Activated CD4-positive, alpha-beta T cell treated with anti-CD3 and anti-CD28 coated beads for 48 hours (primary cell): ENCODE results near the gene ARSK.

Experiments used
- DNase-seq: peaks from one replicate; pipeline ENCODE4 v3.0.0-alpha.2; 2020

ARSK gene

DNA sequence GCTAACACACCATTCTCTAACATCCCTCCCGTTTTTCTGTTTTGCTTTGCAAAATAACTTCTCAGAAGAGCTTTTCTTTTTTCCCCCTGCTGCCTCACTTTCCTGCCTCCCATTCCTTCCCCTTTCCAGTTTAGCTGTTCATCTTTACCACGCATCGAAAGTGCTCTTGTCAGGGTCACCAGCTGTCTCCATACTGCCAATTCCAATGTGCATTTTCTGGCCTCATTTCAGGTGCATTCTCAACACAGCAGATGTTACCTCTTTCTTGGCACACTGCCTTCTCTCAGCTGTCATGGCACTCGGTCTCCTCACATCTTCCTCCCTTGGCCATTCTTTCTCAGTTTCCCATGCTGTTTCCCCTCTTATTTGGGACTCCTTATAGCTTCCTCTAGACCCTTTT is 9.5 kb downstream of the ARSK start:
- DNase-seq, result no peak

DNA sequence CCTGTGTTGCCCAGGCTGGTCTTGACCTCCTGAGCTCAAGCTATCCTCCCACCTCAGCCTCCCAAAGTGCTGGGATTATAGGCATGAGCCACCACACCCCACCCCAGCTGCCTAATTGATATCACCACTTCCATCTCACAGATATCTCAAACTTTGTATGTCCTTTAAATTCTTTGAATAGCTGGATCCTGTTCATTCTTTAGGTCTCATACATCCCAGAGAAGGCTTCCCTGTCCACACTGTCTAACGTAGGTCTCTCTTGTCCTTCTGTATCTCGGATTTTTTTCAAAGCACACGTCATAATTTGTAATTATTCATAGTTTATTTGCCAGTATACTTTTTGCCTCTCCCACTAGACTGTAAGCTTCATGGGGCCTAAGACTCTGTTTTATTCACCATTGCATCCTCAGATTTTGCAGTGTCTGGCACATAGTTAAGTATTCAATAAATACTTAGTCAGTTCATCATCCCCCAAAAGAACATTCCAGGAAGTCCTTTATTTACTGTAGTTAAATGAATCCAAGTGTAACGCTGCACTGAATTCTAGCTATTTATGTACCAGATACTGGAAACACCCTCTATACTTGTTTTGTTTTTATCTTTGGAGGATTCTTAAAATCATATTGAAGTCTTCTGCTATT is 10.5 kb downstream of the ARSK start:
- no peak for DNase-seq

DNA sequence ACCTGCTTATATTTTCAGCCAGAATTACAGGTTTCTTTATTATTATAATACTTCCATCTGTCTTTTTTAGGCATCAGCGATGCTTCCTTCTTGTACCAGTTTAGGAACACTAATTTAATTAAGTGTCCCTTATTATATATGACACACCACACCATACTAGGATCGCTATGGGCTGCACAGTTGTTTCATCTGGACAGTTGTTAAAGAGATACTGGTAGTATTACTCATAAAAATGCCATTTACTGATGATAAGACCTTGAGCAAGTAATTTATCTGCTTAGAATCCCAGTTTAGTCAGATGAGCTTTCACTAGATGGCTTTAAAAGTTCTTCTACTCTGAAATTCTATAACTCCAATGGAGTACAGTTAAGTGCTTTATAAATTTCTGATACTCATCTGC is 17.1 kb downstream of the ARSK start:
- DNase-seq, result no peak

GRCh38 chr5:95581576-95581975 is 26.7 kb downstream of the ARSK start:
- DNase-seq, result no peak

DNA sequence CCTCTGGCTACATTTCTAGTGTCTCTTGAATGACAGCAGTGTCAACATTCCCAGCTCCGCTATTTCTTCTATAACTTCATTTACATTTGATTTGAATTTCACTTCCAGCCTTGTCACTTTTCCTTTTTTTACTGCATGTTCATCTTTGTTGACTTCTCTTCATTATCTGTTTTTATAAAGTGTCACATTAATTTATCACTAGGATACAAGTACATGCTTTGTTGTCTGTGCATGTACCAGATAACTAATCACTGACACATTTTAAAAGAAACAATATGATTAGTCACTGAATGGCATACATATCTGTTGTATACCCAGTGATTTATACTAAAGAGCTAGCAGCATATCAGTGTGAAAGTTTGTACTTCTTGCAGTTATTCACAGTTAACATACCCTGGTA is 29.1 kb downstream of the ARSK start:
- DNase-seq, result no peak

DNA sequence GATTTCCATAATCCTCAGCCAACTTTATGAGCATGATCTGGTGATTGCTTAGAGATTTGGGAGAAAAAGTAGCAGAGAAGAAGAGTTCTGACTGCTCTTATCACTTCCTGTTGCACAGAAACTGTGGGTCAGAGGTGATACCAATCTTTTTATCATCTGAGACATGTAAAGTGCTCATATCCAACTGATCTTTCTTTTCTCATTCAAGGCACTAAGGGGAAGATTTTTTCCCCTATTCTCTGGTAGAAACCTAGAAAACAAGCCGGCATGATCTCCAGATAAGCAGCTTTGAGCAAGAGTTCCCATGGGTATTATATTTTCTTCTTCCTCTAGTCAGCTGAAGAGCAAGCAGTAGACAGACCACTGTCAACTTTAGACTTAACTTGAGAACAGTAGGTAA is 36.0 kb downstream of the ARSK start:
- DNase-seq, result no peak

GRCh38 chr5:95591490-95591901 is 36.6 kb downstream of the ARSK start:
- DNase-seq, result no peak

DNA sequence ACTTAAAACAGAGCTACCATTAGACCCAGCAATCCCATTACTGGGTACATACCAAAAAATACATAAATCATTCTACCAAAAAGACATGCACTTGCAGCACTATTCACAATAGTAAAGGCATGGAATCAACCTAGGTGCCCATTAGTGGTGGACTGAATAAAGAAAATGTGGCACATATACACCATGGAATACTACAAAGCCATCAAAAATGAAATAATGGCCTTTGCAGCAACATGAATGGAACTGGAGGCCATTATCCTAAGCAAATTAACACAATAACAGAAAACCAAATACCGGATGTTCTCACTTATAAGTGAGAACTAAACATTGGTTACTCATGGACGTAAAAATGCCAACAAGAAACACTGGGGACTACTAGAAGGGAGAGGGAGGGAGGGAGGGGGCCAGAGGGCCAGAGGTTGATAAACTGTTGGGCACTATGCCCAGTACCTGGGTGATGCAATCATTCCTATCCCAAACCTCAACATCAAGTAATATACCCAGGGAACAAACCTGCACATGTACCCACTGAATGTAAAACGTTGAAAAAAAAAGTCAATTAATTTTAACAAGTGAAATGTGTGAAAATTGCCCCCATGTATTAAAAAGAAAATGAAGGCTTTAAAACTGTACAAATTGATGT is 40.5 kb downstream of the ARSK start:
- DNase-seq, result no peak

DNA sequence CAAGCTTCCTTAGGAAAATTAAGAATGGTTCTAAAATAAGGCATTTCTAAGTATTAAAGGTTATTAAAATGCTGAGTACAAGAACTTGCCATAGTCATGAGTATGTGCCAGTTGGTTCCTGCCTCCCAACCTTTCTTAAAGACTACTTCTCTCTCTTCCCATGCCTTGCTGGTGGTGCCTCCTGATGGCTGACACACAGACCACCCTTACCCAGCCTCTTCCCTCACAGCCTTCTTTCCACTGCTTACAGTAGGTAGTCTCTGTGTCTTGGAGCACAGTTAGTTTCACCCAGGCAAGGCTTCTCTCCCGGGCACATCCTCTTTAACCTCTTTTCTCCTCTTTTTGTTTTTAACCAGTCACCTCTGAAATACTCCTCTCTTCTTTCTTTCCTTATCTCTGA is 44.4 kb downstream of the ARSK start:
- DNase-seq, result no peak

DNA sequence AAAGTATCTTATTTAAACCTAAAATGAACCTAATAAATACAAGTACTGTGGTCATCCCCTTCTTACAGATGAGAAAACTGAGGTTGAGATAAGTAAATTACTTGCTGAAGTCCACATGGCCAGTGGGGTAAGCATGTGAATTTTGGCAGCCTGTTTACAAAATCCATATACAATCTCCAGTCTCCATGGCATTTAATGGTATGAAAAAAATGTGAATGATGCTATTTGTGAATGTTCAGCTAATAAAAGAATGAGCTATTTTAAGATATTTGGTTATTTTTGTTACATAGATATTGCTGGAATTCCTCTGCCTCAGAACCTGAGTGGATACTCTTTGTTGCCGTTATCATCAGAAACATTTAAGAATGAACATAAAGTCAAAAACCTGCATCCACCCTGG is 45.7 kb downstream of the ARSK start:
- no peak for DNase-seq

- no peak for DNase-seq
Measured at GRCh38 chr5:95605786-95606185, 50.9 kb downstream of the ARSK start.

- no peak for DNase-seq
Measured at GRCh38 chr5:95606419-95606818, 51.5 kb downstream of the ARSK start.

DNA sequence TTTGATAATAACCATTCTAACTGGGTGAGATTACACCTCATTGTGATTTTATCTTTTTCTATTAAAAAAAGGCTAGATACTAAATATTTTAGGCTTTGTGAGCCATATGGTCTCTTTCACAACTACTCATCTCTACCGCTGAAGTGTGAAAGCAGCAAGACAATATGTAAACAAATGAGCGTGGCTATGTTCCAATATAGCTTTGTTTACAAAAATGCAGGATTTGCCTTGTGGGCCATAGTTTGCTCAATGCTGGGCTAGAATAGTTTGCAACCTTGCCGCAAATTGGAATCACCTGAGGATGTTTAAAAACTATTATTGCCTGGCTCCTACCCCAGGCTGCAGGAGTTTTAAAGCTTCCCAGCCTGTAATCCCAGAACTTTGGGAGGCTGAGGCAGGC is 54.8 kb downstream of the ARSK start:
- no peak for DNase-seq

- no peak for DNase-seq
Measured at GRCh38 chr5:95610546-95610945, 55.6 kb downstream of the ARSK start.

DNA sequence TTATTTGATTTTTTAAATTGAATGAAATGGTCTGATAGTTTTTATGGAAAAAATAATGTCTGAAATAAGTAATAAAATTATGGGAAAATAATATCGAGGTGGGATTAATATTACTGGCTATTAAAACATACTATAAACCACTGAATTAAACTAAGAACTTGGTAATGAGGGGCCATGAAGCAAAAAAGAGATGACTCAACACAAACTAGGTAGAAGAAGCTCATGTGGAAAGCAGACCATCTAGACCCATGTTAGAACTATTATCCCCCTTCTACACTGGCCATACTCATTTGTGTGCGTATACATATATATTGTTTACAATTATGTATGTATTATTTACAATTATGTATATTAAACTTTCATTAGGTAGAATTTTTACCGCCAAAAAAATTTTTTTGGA is 56.5 kb downstream of the ARSK start:
- DNase-seq, result no peak

DNA sequence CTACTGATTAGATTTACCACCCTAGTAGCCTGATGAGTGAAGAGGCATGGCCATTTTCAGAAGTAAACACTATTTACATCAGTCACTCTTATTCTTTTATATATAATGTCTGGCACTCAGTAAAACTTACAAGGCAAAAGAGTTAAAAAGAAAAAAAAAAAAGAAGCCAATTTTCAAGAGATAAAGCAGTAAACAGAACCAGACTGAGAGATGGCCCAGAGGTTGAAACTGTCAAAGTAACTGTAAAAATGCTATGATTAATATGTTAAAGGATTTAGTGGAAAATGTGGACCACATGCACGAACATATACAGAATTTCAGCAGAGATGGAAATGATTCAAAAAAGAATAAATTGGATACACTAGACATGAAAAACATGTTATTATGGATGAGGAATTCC is 58.6 kb downstream of the ARSK start:
- no peak for DNase-seq

DNA sequence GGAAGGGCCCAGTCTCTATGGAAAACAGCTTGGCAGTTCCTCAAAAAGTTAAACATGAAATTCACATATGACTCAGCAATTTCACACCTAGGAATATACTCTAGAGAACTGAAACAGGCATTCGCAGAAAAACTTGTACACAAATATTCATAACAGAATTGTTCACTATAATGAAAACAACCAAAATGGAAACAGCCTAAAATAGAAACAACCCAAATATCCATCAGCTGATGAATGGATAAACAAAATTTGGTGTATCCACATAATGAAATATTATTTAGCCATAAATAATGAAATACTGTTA is 60.2 kb downstream of the ARSK start:
- no peak for DNase-seq

- no peak for DNase-seq
Measured at GRCh38 chr5:95617057-95617456, 62.2 kb downstream of the ARSK start.

DNA sequence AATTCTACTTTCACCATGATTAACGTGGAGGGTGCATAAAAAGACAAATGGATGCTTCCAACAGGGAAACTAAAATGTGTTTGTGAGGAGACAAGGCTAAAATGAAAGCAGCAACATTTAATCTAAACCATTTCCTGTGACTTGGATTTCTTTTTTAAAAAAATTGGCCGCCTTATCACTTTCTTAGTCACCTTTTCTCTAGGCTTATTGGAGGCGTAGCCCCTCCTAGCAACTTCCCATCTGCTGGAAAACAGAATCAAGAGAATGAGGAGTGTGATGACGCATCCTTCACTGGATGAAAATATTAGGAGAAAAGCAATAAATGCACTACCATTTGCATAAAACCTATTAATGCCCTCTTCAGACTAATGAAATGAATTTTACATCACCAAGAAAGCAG is 64.2 kb downstream of the ARSK start:
- no peak for DNase-seq

- peak; percentile 9 for DNase-seq
Measured at GRCh38 chr5:95619514-95620029, 64.7 kb downstream of the ARSK start.

GRCh38 chr5:95620030-95620869 is 65.3 kb downstream of the ARSK start, which contains the start of gene GPR150:
Gene GPR150 (plus strand): TSS chr5:95620087. CDS start chr5:95620276, 189 bp downstream.
- peak; percentile 75 for DNase-seq

DNA sequence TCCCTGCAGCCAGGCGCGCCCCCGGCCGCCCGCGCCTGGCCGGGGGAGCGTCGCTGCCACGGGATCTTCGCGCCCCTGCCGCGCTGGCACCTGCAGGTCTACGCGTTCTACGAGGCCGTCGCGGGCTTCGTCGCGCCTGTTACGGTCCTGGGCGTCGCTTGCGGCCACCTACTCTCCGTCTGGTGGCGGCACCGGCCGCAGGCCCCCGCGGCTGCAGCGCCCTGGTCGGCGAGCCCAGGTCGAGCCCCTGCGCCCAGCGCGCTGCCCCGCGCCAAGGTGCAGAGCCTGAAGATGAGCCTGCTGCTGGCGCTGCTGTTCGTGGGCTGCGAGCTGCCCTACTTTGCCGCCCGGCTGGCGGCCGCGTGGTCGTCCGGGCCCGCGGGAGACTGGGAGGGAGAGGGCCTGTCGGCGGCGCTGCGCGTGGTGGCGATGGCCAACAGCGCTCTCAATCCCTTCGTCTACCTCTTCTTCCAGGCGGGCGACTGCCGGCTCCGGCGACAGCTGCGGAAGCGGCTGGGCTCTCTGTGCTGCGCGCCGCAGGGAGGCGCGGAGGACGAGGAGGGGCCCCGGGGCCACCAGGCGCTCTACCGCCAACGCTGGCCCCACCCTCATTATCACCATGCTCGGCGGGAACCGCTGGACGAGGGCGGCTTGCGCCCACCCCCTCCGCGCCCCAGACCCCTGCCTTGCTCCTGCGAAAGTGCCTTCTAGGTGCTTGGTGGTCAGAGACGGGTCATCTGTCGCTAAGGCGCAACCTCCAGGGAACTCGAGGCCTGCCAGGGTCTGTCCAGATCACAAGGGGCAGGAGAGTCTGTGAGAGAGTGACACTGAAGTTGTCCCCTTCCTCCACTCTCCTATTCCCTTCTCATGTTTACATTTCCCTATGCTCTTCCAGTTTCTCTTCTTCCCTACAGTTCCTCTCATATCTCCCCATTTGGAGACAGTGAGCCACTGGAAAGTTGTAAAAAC is 66.3 kb downstream of the ARSK start:
- peak; percentile 58 for DNase-seq
